Gastroesophageal sphincter (tissue), 4 donors: ENCODE results near the gene SLC6A9. TPM values are rescaled to one million over a fixed set of nuclear protein-coding genes. Genes with fewer than 3 reads are reported as not detected.

Experiments used
- ATAC-seq: fragments of 150-250 bp; one replicate; pipeline ENCODE4 v1.9.1; 2016; ENCODE audit warnings: mild to moderate bottlenecking, moderate library complexity
- H3K27ac ChIP-seq, 4 donors: fragments of 200-600 bp; sonication (generic) in 3 of 4; 1 replicate in 3 of 4; 2 replicates in 1 of 4; pipeline ENCODE4 v1.5.1; 2016 to 2019
- H3K27me3 ChIP-seq: fragments of 200-600 bp; sonication (generic); one replicate; pipeline ENCODE4 v1.5.1; 2019
- H3K36me3 ChIP-seq, 2 donors: fragments of 200-600 bp; sonication (generic); one replicate each; pipeline ENCODE4 v1.5.1; 2019; ENCODE audit warnings: control low read depth in 1 of 2
- H3K4me1 ChIP-seq, 3 donors: fragments of 200-600 bp; sonication (generic); 1 replicate in 2 of 3; 2 replicates in 1 of 3; pipeline ENCODE4 v1.5.1; 2016 to 2019; ENCODE audit warnings: control low read depth in 2 of 3
- H3K4me3 ChIP-seq, 2 donors: fragments of 200-600 bp; sonication (generic); one replicate each; pipeline ENCODE4 v1.5.1; 2019; ENCODE audit warnings: mild to moderate bottlenecking in 1 of 2, moderate library complexity in 1 of 2
- H3K9me3 ChIP-seq, 3 donors: fragments of 200-600 bp; sonication (generic); one replicate each; pipeline ENCODE4 v1.5.1; 2017 to 2019; ENCODE audit warnings: control low read depth in 2 of 3
- CTCF ChIP-seq, 4 experiments: fragments of 200-600 bp in 2 of 4; fragments of 450-650 bp in 2 of 4; sonication (generic) in 1 of 4; IDR thresholded peaks; one replicate each; pipeline ENCODE4 v1.5.1; 2017 to 2019; ENCODE audit warnings: antibody characterized with exemption in 4 of 4, mild to moderate bottlenecking in 2 of 4, moderate library complexity in 2 of 4
- EP300 ChIP-seq: sonication (generic); formaldehyde crosslinking; IDR thresholded peaks from one replicate; pipeline ENCODE4 v1.6.1; 2017; ENCODE audit warnings: antibody characterized with exemption, mild to moderate bottlenecking
- POLR2A ChIP-seq, 2 donors: fragments of 450-650 bp; IDR thresholded peaks; one replicate each; pipeline ENCODE4 v1.6.1; 2017; ENCODE audit warnings: antibody characterized with exemption in 2 of 2, mild to moderate bottlenecking in 2 of 2, moderate library complexity in 1 of 2
- POLR2AphosphoS5 ChIP-seq: sonication (generic); formaldehyde crosslinking; IDR thresholded peaks from one replicate; pipeline ENCODE4 v1.6.1; 2017; ENCODE audit warnings: antibody characterized with exemption
- WGBS, 2 donors: methylation state at CpG; one replicate each; pipeline ENCODE4 v1.1.5; 2018; ENCODE audit warnings: low coverage in 1 of 2; 5-methylcytosine and 5-hydroxymethylcytosine counted together
- total RNA-seq, 4 donors: library from RNA; depleted of rRNA; stranded (reverse); fragments of >200 nt; gene quantifications; one replicate each; pipeline ENCODE4 v1.1.0, GENCODE V29; 2016

SLC6A9 gene
- total RNA-seq, 4 donors from 2014 or later: 1.8 to 14.2 (median 7.5) TPM

GRCh38 chr1:44050261-44050660 lies 19.0 kb upstream of the SLC6A9 start:
- Histone ChIP-seq H3K4me1 (peaks cover 0 to 27% (median 0%) of the 10 kb centered on the region in 3 donors), H3K4me3 (no peak overlapping the region), H3K36me3 (no peaks in the 10 kb centered on the region), H3K27me3 (no peaks in the 10 kb centered on the region), H3K27ac (peak overlapping the region in 1 of 4 donors; percentile 26), H3K9me3 (no peaks in the 10 kb centered on the region)
- WGBS, 2 donors: 33 to 34% methylated on average over 1 to 2 of the region's 3 CpGs
- TF ChIP-seq POLR2A (IDR thresholded peaks at IDR 0.05): no peak
- no peak for TF ChIP-seq CTCF (IDR thresholded peaks at IDR 0.05)
- no peak for TF ChIP-seq POLR2AphosphoS5
- TF ChIP-seq EP300: no peak
- ATAC-seq: no peak

GRCh38 chr1:44049839-44050238 lies 18.6 kb upstream of the SLC6A9 start:
- H3K4me3 ChIP-seq: no peak overlapping the region
- no peaks in the 10 kb centered on the region for H3K36me3 ChIP-seq
- WGBS, 2 donors: 12 to 33% methylated on average over 2 of the region's 2 CpGs
- peaks cover 0 to 27% (median 0%) of the 10 kb centered on the region in 3 donors for H3K4me1 ChIP-seq
- peak overlapping the region in 3 of 4 donors; percentile 26 to 72 (median 41) for H3K27ac ChIP-seq
- no peak for ATAC-seq
- H3K27me3 ChIP-seq: no peaks in the 10 kb centered on the region
- TF ChIP-seq CTCF (IDR thresholded peaks at IDR 0.05) (no peak), POLR2AphosphoS5 (peak; percentile 61)
- H3K9me3 ChIP-seq: no peaks in the 10 kb centered on the region

GRCh38 chr1:44048532-44049215 lies 17.4 kb upstream of the SLC6A9 start:
- WGBS, 2 donors: 42 to 43% methylated on average over 2 to 3 of the region's 3 CpGs
- Histone ChIP-seq H3K27me3 (no peaks in the 10 kb centered on the region), H3K9me3 (no peaks in the 10 kb centered on the region), H3K27ac (peak overlapping the region; percentile 36 to 77 (median 65)), H3K4me1 (peaks cover 0 to 27% (median 0%) of the 10 kb centered on the region in 3 donors), H3K4me3 (no peak overlapping the region), H3K36me3 (no peaks in the 10 kb centered on the region)
- ATAC-seq: no peak
- no peak for TF ChIP-seq CTCF (IDR thresholded peaks at IDR 0.05)
- TF ChIP-seq POLR2AphosphoS5: no peak
- no peak for TF ChIP-seq POLR2A (IDR thresholded peaks at IDR 0.05)
- no peak for TF ChIP-seq EP300

- WGBS, 2 donors: 67% methylated on average over 1 of the region's 1 CpG; no CpG with 5 or more reads in 1 of the 2 donors
Observed at GRCh38 chr1:44047131-44047530, 15.9 kb upstream of the SLC6A9 start.

More at GRCh38 chr1:44047131-44047530, 15.9 kb upstream of the SLC6A9 start:
- H3K36me3 ChIP-seq: no peaks in the 10 kb centered on the region
- ATAC-seq: no peak
- H3K4me1 ChIP-seq: peaks cover 0 to 27% (median 0%) of the 10 kb centered on the region in 3 donors
- H3K4me3 ChIP-seq: no peak overlapping the region
- no peaks in the 10 kb centered on the region for H3K9me3 ChIP-seq
- TF ChIP-seq EP300: no peak
- no peak for TF ChIP-seq POLR2AphosphoS5
- TF ChIP-seq CTCF (IDR thresholded peaks at IDR 0.05): no peak
- no peak for TF ChIP-seq POLR2A (IDR thresholded peaks at IDR 0.05)
- H3K27ac ChIP-seq: peak overlapping the region in 2 of 4 donors; percentile 72 to 77
- H3K27me3 ChIP-seq: no peaks in the 10 kb centered on the region
